HEK293 (cell line): ENCODE measurements around the gene LIN37.

Source experiments
- CTCF ChIP-seq: fragments of 450-650 bp; formaldehyde crosslinking; IDR thresholded peaks from 2 replicates; pipeline ENCODE4 v1.5.1; 2016; ENCODE audit warnings: missing biosample characterization, missing genetic modification characterization
- GFI1B ChIP-seq: fragments of 450-650 bp; formaldehyde crosslinking; IDR thresholded peaks from 2 replicates; pipeline ENCODE4 v1.5.1; 2016; ENCODE audit warnings: missing biosample characterization, missing genetic modification characterization
- GLIS2 ChIP-seq: fragments of 450-650 bp; formaldehyde crosslinking; IDR thresholded peaks from 2 replicates; pipeline ENCODE4 v1.5.1; 2016; ENCODE audit warnings: missing biosample characterization, missing genetic modification characterization
- HIC1 ChIP-seq: fragments of 450-650 bp; formaldehyde crosslinking; IDR thresholded peaks from 2 replicates; pipeline ENCODE4 v1.5.1; 2016; ENCODE audit warnings: missing biosample characterization, missing genetic modification characterization
- HOXD13 ChIP-seq: sonication (generic); formaldehyde crosslinking; IDR thresholded peaks from 2 replicates; pipeline ENCODE4 v1.8.0; 2022; ENCODE audit warnings: missing genetic modification reagents, borderline replicate concordance
- INSM2 ChIP-seq: fragments of 450-650 bp; formaldehyde crosslinking; IDR thresholded peaks from 2 replicates; pipeline ENCODE4 v1.5.1; 2016; ENCODE audit warnings: missing biosample characterization, missing genetic modification characterization
- KLF10 ChIP-seq: fragments of 450-650 bp; IDR thresholded peaks from 2 replicates; pipeline ENCODE4 v1.5.1; 2018; ENCODE audit warnings: missing biosample characterization, mild to moderate bottlenecking, missing genetic modification characterization
- PRDM6 ChIP-seq: fragments of 450-650 bp; formaldehyde crosslinking; IDR thresholded peaks from 2 replicates; pipeline ENCODE4 v1.5.1; 2017; ENCODE audit warnings: missing biosample characterization, missing genetic modification characterization
- SETDB1 ChIP-seq: IDR thresholded peaks from one replicate; pipeline ENCODE4 v1.6.1; 2017; ENCODE audit warnings: mild to moderate bottlenecking, low read length, moderate library complexity, mixed read lengths; ENCODE audit not compliant: insufficient read length
- SP2 ChIP-seq: fragments of 450-650 bp; formaldehyde crosslinking; IDR thresholded peaks from 2 replicates; pipeline ENCODE4 v1.5.1; 2016; ENCODE audit warnings: missing biosample characterization, missing genetic modification characterization
- YY2 ChIP-seq: fragments of 450-650 bp; formaldehyde crosslinking; IDR thresholded peaks from 2 replicates; pipeline ENCODE4 v1.5.1; 2016; ENCODE audit warnings: missing biosample characterization, missing genetic modification characterization
- ZFP3 ChIP-seq: fragments of 450-650 bp; formaldehyde crosslinking; IDR thresholded peaks from 2 replicates; pipeline ENCODE4 v1.5.1; 2016; ENCODE audit warnings: low read depth, missing biosample characterization, missing genetic modification characterization
- ZFP69B ChIP-seq: fragments of 450-650 bp; formaldehyde crosslinking; IDR thresholded peaks from 2 replicates; pipeline ENCODE4 v1.5.1; 2016; ENCODE audit warnings: missing biosample characterization, missing genetic modification characterization
- ZNF121 ChIP-seq: fragments of 450-650 bp; formaldehyde crosslinking; IDR thresholded peaks from 2 replicates; pipeline ENCODE4 v1.5.1; 2016; ENCODE audit warnings: missing biosample characterization, missing genetic modification characterization
- ZNF133 ChIP-seq: fragments of 450-650 bp; formaldehyde crosslinking; IDR thresholded peaks from 2 replicates; pipeline ENCODE4 v1.5.1; 2016; ENCODE audit warnings: missing biosample characterization, missing genetic modification characterization
- ZNF138 ChIP-seq: fragments of 450-650 bp; formaldehyde crosslinking; IDR thresholded peaks from 2 replicates; pipeline ENCODE4 v1.5.1; 2016; ENCODE audit warnings: missing biosample characterization, missing genetic modification characterization, borderline replicate concordance
- ZNF140 ChIP-seq: fragments of 450-650 bp; formaldehyde crosslinking; IDR thresholded peaks from 2 replicates; pipeline ENCODE4 v1.5.1; 2016; ENCODE audit warnings: missing biosample characterization, missing genetic modification characterization
- ZNF26 ChIP-seq: fragments of 450-650 bp; formaldehyde crosslinking; IDR thresholded peaks from 2 replicates; pipeline ENCODE4 v1.5.1; 2016; ENCODE audit warnings: missing biosample characterization, missing genetic modification characterization
- ZNF311 ChIP-seq: fragments of 450-650 bp; formaldehyde crosslinking; IDR thresholded peaks from 2 replicates; pipeline ENCODE4 v1.5.1; 2017; ENCODE audit warnings: missing biosample characterization, missing genetic modification characterization, borderline replicate concordance
- ZNF37A ChIP-seq: fragments of 450-650 bp; IDR thresholded peaks from 2 replicates; pipeline ENCODE4 v1.5.1; 2018; ENCODE audit warnings: missing biosample characterization, missing genetic modification characterization
- ZNF449 ChIP-seq: fragments of 450-650 bp; formaldehyde crosslinking; IDR thresholded peaks from 2 replicates; pipeline ENCODE4 v1.5.1; 2017; ENCODE audit warnings: missing biosample characterization, mild to moderate bottlenecking, missing genetic modification characterization, moderate library complexity
- ZNF580 ChIP-seq: fragments of 450-650 bp; formaldehyde crosslinking; IDR thresholded peaks from 2 replicates; pipeline ENCODE4 v1.5.1; 2016; ENCODE audit warnings: missing biosample characterization, missing genetic modification characterization
- ZNF621 ChIP-seq: fragments of 450-650 bp; formaldehyde crosslinking; IDR thresholded peaks from 2 replicates; pipeline ENCODE4 v1.5.1; 2017; ENCODE audit warnings: missing biosample characterization, missing genetic modification characterization
- ZNF645 ChIP-seq: fragments of 450-650 bp; formaldehyde crosslinking; IDR thresholded peaks from 2 replicates; pipeline ENCODE4; 2016; ENCODE audit warnings: missing biosample characterization, missing genetic modification characterization
- ZNF670 ChIP-seq: fragments of 450-650 bp; formaldehyde crosslinking; IDR thresholded peaks from 2 replicates; pipeline ENCODE4 v1.5.1; 2016; ENCODE audit warnings: missing biosample characterization, missing genetic modification characterization, low read depth
- ZNF692 ChIP-seq: fragments of 450-650 bp; formaldehyde crosslinking; IDR thresholded peaks from 2 replicates; pipeline ENCODE4 v1.5.1; 2016; ENCODE audit warnings: missing biosample characterization, missing genetic modification characterization
- ZNF701 ChIP-seq: fragments of 450-650 bp; formaldehyde crosslinking; IDR thresholded peaks from 2 replicates; pipeline ENCODE4 v1.5.1; 2016; ENCODE audit warnings: missing biosample characterization, missing genetic modification characterization

Gene LIN37

GRCh38 chr19:35757231-35757748 is 8.9 kb downstream of the LIN37 start (continued):
- 0 out of 2 replicates have a peak, but pooled peaks have one; percentile 49 for TF ChIP-seq ZNF449
- TF ChIP-seq ZNF692 (tag by site-specific recombination), result peak; percentile 94
- no peak for TF ChIP-seq PRDM6 (tag by site-specific recombination)
- 0 out of 2 replicates have a peak, but pooled peaks have one; percentile 15 for TF ChIP-seq ZNF645 (tag by site-specific recombination)
- no peak for TF ChIP-seq ZNF140
- no peak for TF ChIP-seq ZNF670
- no peak for TF ChIP-seq ZNF621 (tag by site-specific recombination)
- TF ChIP-seq ZNF133 (tag by site-specific recombination), result no peak
- TF ChIP-seq SP2 (tag by site-specific recombination), result no peak
- no peak for TF ChIP-seq ZNF121 (tag by site-specific recombination)
- TF ChIP-seq GLIS2 (tag by site-specific recombination), result peak; percentile 97
- TF ChIP-seq HOXD13, result no peak
- TF ChIP-seq SETDB1, result no peak
- no peak for TF ChIP-seq GFI1B (tag by site-specific recombination)
- no peak for TF ChIP-seq ZNF311 (tag by site-specific recombination)
- TF ChIP-seq ZNF37A (tag by site-specific recombination), result no peak
- TF ChIP-seq ZFP69B (tag by site-specific recombination), result peak; percentile 86
- TF ChIP-seq YY2 (tag by site-specific recombination), result no peak
- TF ChIP-seq KLF10, result no peak
- TF ChIP-seq CTCF (tag by site-specific recombination), result peak; percentile 74
- peak; percentile 40; the same call in 1 of the 2 replicates for TF ChIP-seq HIC1
- peak; percentile 68; the same call in 1 of the 2 replicates for TF ChIP-seq INSM2 (tag by site-specific recombination)
- TF ChIP-seq ZNF138 (tag by site-specific recombination), result no peak
- no peak for TF ChIP-seq ZNF701 (tag by site-specific recombination)
- TF ChIP-seq ZNF580 (tag by site-specific recombination), result no peak
- no peak for TF ChIP-seq ZNF26 (tag by site-specific recombination)
- TF ChIP-seq ZFP3 (tag by site-specific recombination), result no peak
